NCI-H526 (cell line): Measurements from ENCODE around the gene CCPG1.
A peak's percentile ranks its signal among the peaks of the same experiment; 100 is the strongest.
"Not testable (repeated sequence)": the region's sequence is repeated elsewhere in the genome, so short reads cannot be mapped to it uniquely, and the experiment has no call there.

Source experiments
- DNase-seq, 2 experiments: peaks; one replicate each; lab custom pipeline; 2025; lab: John Stamatoyannopoulos, UW

CCPG1 gene, protein sequence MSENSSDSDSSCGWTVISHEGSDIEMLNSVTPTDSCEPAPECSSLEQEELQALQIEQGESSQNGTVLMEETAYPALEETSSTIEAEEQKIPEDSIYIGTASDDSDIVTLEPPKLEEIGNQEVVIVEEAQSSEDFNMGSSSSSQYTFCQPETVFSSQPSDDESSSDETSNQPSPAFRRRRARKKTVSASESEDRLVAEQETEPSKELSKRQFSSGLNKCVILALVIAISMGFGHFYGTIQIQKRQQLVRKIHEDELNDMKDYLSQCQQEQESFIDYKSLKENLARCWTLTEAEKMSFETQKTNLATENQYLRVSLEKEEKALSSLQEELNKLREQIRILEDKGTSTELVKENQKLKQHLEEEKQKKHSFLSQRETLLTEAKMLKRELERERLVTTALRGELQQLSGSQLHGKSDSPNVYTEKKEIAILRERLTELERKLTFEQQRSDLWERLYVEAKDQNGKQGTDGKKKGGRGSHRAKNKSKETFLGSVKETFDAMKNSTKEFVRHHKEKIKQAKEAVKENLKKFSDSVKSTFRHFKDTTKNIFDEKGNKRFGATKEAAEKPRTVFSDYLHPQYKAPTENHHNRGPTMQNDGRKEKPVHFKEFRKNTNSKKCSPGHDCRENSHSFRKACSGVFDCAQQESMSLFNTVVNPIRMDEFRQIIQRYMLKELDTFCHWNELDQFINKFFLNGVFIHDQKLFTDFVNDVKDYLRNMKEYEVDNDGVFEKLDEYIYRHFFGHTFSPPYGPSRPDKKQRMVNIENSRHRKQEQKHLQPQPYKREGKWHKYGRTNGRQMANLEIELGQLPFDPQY

GRCh38 chr15:55408012-55408928 lies at the start of gene CCPG1, which contains the start of gene PIERCE2:
TSS of gene CCPG1 (minus strand) at chr15:55408359. CDS start at chr15:55389424, 18,935 bp downstream.
TSS of gene PIERCE2 (plus strand) at chr15:55408495. CDS start at chr15:55408769, 274 bp downstream.
- DNase-seq, result peak; percentile 84 to 95

DNA sequence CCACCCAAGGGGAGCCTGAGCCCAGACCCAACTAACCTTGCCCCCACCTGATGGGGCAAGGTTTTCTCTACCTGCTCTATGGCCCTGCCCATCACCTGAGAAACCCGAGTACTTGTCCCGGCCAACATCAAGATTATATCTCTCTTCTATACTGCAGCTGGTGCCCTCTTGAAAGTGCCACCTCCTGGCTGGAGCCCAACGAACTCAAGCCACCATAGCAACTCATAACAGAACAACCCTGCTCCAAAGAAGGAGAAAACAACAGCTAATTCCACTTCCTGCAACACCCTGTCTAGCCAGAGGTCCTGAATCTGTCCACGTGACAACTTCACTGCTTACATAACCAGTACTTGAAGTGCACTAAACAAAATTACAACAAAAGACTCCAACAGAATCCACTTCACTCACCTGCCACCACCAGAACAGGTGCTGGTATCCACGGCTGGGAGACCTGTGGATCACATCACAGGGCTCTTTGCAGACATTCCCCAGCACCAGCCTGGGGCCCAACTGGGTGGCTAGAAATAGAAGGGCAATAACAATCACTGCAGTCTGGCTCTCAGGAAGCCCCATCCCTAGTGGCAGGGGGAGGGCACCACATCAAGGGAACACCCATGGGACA lies 49.4 kb upstream of the CCPG1 start:
- DNase-seq, result no peak

DNA sequence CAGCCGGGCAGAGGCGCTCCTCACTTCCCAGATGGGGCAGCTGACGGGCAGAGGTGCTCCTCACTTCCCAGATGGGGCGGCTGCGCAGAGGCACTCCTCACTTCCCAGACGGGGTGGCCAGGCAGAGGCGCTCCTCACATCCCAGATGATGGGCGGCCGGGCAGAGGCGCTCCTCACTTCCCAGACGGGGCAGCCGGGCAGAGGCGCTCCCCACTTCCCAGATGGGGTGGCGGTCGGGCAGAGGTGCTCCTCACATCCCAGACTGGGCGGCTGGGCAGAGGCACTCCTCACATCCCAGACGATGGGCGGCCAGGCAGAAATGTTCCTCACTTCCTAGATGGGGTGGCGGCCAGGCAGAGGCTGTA lies 38.9 kb upstream of the CCPG1 start:
- DNase-seq, result not testable (repeated sequence)

GRCh38 chr15:55446379-55447029 lies 38.3 kb upstream of the CCPG1 start:
- DNase-seq, result not testable (repeated sequence)

DNA sequence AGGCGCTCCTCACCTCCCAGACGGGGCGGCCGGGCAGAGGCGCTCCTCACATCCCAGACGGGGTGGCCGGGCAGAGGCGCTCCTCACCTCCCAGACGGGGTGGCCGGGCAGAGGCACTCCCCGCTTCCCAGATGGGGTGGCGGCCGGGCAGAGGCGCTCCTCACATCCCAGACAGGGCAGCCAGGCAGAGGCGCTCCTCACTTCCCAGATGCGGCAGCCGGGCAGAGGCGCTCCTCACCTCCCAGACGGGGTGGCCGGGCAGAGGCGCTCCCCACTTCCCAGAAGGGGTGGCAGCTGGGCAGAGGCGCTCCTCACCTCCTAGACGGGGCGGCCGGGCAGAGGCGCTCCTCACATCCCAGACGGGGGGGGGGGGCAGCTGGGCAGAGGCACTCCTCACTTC lies 37.8 kb upstream of the CCPG1 start:
- DNase-seq, result not testable (repeated sequence)

DNA sequence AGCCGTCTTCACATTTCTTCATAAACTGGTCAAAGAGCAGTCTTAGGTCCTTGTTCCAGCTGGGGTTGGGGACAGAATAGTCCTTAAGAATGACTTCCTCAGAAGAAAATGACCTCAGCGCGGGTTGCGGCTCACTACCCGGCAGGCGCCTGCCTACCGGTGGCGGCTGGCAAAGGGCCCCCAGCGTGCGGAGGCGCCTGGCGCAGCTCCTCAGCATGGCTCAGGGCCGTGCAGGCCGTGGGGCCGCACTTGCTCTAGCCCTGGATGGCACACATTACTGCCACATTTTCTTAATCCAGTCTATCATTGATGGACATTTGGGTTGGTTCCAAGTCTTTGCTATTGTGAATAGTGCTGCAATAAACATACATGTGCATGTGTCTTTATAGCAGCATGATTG lies 35.0 kb upstream of the CCPG1 start:
- DNase-seq, result not testable (repeated sequence)

- DNase-seq, result peak; percentile 79 to 89
Measured at GRCh38 chr15:55434989-55435825, 27.0 kb upstream of the CCPG1 start.

DNA sequence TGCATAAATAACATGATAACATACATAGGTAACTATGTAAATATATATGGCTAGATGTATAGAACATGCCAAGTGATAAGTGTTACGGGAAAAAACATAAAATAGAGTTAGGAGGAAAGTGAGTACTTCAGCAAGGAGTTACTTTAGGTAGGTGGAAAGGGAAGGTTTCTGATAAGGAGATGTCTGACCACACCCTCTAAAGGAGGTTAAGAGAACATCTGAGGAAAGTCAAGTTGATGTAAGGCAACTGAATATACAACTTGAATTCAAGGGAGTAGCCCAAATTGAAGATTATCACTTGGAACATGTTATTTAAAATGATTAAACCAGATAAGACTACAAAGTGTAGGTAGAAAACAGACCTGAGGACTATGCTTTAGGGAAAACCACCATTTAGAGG lies 13.9 kb upstream of the CCPG1 start:
- no peak for DNase-seq

DNA sequence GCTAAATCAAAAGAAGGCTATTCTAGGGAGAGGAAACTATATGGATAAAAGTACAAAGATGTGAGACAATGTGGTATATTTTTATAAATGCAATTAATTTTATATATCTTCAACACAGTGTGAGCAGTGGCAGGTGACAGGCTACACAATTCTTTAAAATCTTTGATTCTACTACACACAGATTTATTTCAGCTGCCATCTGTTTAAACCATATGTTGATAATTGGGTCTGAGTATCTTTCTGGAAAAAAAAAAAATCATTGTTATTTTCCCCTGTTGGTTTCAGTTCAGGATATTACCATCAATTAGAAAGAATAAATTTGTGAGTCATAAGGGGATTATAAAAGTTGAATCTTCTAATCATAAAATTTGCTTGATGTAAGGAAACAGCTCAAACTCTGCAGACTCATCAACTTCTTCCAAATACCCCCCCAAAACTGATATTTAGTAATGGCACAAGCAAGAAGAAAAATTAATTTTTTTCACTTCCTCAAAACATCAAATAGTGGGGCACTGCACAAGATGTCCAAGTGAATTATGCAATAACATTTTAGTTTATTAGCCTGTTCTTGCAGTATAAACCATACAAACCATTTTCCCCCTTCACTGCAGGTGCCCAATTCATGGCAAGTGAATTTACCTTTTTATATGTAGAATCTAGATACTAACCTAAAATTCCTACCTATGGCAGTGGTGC lies 12.2 kb upstream of the CCPG1 start:
- no peak for DNase-seq

GRCh38 chr15:55417678-55418077 lies 9.5 kb upstream of the CCPG1 start:
- DNase-seq, result not testable (repeated sequence)

GRCh38 chr15:55408976-55409375 lies 817 bp upstream of the CCPG1 start:
- DNase-seq, result not testable (repeated sequence)

GRCh38 chr15:55407498-55408011 lies 604 bp downstream of the CCPG1 start:
- peak; percentile 71 to 74 for DNase-seq

GRCh38 chr15:55403531-55403930 lies 4.6 kb downstream of the CCPG1 start:
- no peak for DNase-seq

- DNase-seq, result no peak
Measured at GRCh38 chr15:55402707-55403106, 5.5 kb downstream of the CCPG1 start.

DNA sequence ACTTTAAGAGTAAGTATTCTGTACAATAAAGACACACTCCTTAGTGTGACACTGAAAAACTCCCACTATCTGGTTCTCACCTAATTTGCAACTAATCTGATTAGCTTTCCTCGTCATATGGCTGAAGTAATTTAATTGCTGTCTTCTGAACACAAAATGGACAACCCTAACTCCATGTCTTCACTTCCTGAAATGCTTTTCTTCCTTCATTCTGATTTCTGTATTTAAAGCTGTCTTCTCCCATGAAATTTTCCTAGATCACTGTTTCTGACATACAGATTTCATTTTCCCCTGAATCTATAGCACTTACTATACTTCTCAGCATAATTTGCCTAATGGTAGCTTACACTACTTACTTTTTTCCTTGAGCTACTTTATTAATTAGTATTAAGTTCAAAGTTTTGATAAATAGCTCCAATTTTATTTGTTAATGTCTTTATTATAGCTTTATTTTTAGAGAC lies 6.3 kb downstream of the CCPG1 start:
- no peak for DNase-seq

DNA sequence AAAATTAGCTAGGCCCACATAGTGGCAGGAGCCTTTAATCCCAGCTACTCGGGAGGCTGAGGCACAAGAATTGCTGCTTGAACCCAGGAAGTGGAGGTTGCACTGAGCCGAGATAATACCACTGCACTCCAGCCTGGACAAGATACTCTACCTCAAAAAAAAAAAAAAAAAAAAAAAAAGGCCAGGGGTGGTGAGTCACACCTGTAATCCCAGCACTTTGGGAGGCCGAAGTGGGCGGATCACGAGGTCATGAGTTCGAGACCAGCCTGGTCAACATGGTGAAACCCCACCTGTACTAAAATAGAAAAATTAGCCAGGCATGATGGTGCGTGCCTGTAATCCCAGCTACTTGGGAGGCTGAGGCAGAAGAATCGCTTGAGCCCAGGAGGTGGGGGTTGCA lies 8.1 kb downstream of the CCPG1 start:
- not testable (repeated sequence) for DNase-seq

DNA sequence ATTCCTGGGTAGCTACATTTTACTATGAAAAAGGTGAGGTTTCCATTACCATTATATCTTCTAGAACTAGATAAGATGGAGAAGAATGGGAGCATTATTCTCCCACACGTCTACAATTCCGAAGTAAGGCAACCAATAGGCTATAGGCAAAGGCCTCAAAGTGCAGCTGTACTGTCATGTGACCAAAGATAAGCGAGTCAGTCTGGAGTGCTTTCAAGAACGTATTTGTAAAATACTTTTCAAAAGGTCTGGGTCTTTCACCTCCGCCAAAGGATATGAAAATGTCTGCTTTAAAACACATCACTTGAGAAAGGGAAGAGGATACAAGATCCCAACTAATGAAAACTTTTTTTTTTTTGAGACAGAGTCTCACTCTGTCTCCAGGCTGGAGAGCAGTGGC lies 9.9 kb downstream of the CCPG1 start:
- no peak for DNase-seq

GRCh38 chr15:55394694-55395093 lies 13.5 kb downstream of the CCPG1 start:
- DNase-seq, result no peak

DNA sequence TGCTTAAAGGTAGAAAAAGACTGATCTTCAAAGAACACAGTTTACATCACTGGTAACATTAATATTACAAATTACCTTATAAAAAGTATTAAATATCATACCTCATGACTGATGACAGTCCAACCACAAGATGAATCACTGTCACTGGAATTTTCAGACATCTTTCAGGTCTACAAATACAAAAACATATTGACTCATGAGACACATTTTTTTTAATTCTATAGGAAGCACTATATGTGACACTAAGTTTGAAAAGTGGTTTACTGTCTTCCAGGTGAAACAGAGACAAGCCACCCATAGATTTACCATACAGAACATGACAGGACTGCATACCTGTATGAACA lies 18.9 kb downstream of the CCPG1 start:
- DNase-seq, result no peak
